DOHH2 (cell line): Measurements from ENCODE around the gene PDE10A.
"Not testable (repeated sequence)": the region's sequence is repeated elsewhere in the genome, so short reads cannot be mapped to it uniquely, and the experiment has no call there.

Experiments used
- H3F3A ChIP-seq: fragments of 200-600 bp; sonication (generic), shearing (Covaris generic); 2 replicates; pipeline ENCODE4 v1.6.0; 2016; ENCODE audit warnings: antibody characterized with exemption, mild to moderate bottlenecking; ENCODE audit not compliant: control insufficient read depth, insufficient read depth
- H3K27ac ChIP-seq: fragments of 200-600 bp; sonication (generic); 2 replicates; pipeline ENCODE4 v1.5.1; 2014; ENCODE audit warnings: low read depth, mild to moderate bottlenecking, low read length, moderate library complexity
- H3K27me3 ChIP-seq: fragments of 200-600 bp; sonication (generic); 2 replicates; pipeline ENCODE4 v1.6.1; 2014; ENCODE audit warnings: mild to moderate bottlenecking, low read length, mixed read lengths; ENCODE audit not compliant: control insufficient read depth
- H3K36me3 ChIP-seq: fragments of 200-600 bp; sonication (generic); 2 replicates; pipeline ENCODE4 v1.6.1; 2014; ENCODE audit warnings: mild to moderate bottlenecking, low read length, moderate library complexity, mixed read lengths; ENCODE audit not compliant: control insufficient read depth
- H3K4me1 ChIP-seq: fragments of 200-600 bp; sonication (generic); 2 replicates; pipeline ENCODE4 v1.6.1; 2014; ENCODE audit warnings: mild to moderate bottlenecking, low read length, mixed read lengths; ENCODE audit not compliant: control insufficient read depth
- H3K4me2 ChIP-seq: fragments of 200-600 bp; sonication (generic); 2 replicates; pipeline ENCODE4 v1.6.0; 2014; ENCODE audit warnings: mild to moderate bottlenecking, low read length, moderate library complexity
- H3K4me3 ChIP-seq: fragments of 200-600 bp; sonication (generic); 2 replicates; pipeline ENCODE4 v1.5.1; 2014; ENCODE audit warnings: mild to moderate bottlenecking, low read length, mixed read lengths
- H3K79me2 ChIP-seq: fragments of 200-600 bp; sonication (generic); 2 replicates; pipeline ENCODE4 v1.6.1; 2014; ENCODE audit warnings: mild to moderate bottlenecking, low read length, mixed read lengths; ENCODE audit not compliant: control insufficient read depth
- H3K9me2 ChIP-seq: fragments of 200-600 bp; sonication (generic); replicated peaks from 2 replicates; pipeline ENCODE4 v1.6.1; 2014; ENCODE audit warnings: mild to moderate bottlenecking, low read length, mixed read lengths; ENCODE audit not compliant: control insufficient read depth
- H3K9me3 ChIP-seq: fragments of 200-600 bp; sonication (generic); 2 replicates; pipeline ENCODE4 v1.6.1; 2014; ENCODE audit warnings: antibody characterized with exemption, low read length, mixed read lengths; ENCODE audit not compliant: control insufficient read depth, insufficient read depth
- H4K20me1 ChIP-seq: fragments of 200-600 bp; sonication (generic); 2 replicates; pipeline ENCODE4 v1.6.0; 2014; ENCODE audit warnings: low read depth, mild to moderate bottlenecking, antibody characterized with exemption, low read length, moderate library complexity; ENCODE audit not compliant: control insufficient read depth, insufficient read depth
- EZH2phosphoT487 ChIP-seq: fragments of 200-600 bp; sonication (generic); IDR thresholded peaks from 2 replicates; pipeline ENCODE4 v1.6.1; 2017; ENCODE audit warnings: borderline replicate concordance, mild to moderate bottlenecking, antibody characterized with exemption, low read length, moderate library complexity, mixed read lengths
- TF ChIP-seq, protein P1 (sequence below): fragments of 200-600 bp; sonication (generic); IDR thresholded peaks from one replicate; pipeline ENCODE4 v1.5.1; 2014; ENCODE audit warnings: antibody characterized with exemption, mild to moderate bottlenecking, low read depth, low read length; ENCODE audit not compliant: poor library complexity, severe bottlenecking

The PDE10A gene

GRCh38 chr6:165617528-165617927 lies 45.5 kb downstream of the PDE10A start:
- Histone ChIP-seq H3K4me3 (no peak overlapping the region), H3K27me3 (no peaks in the 10 kb centered on the region), H3F3A (no peaks in the 10 kb centered on the region), H4K20me1 (no peaks in the 10 kb centered on the region), H3K27ac (no peak overlapping the region), H3K79me2 (no peaks in the 10 kb centered on the region), H3K9me3 (peaks cover 7% of the 10 kb centered on the region; the same call in 1 of the 2 replicates), H3K36me3 (no peaks in the 10 kb centered on the region), H3K4me2 (no peak overlapping the region), H3K4me1 (no peaks in the 10 kb centered on the region), H3K9me2 (no peaks in the 10 kb centered on the region)
- TF ChIP-seq EZH2phosphoT487: no peak
- TF ChIP-seq, protein P1, sequence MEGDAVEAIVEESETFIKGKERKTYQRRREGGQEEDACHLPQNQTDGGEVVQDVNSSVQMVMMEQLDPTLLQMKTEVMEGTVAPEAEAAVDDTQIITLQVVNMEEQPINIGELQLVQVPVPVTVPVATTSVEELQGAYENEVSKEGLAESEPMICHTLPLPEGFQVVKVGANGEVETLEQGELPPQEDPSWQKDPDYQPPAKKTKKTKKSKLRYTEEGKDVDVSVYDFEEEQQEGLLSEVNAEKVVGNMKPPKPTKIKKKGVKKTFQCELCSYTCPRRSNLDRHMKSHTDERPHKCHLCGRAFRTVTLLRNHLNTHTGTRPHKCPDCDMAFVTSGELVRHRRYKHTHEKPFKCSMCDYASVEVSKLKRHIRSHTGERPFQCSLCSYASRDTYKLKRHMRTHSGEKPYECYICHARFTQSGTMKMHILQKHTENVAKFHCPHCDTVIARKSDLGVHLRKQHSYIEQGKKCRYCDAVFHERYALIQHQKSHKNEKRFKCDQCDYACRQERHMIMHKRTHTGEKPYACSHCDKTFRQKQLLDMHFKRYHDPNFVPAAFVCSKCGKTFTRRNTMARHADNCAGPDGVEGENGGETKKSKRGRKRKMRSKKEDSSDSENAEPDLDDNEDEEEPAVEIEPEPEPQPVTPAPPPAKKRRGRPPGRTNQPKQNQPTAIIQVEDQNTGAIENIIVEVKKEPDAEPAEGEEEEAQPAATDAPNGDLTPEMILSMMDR: no peak

GRCh38 chr6:165616116-165616515 lies 46.9 kb downstream of the PDE10A start:
- Histone ChIP-seq H4K20me1 (no peaks in the 10 kb centered on the region), H3K4me3 (no peak overlapping the region), H3K4me2 (no peak overlapping the region), H3K36me3 (no peaks in the 10 kb centered on the region), H3F3A (no peaks in the 10 kb centered on the region), H3K27ac (no peak overlapping the region), H3K9me2 (no peaks in the 10 kb centered on the region), H3K4me1 (no peaks in the 10 kb centered on the region), H3K27me3 (no peaks in the 10 kb centered on the region), H3K9me3 (peaks cover 7% of the 10 kb centered on the region; the same call in 1 of the 2 replicates), H3K79me2 (no peaks in the 10 kb centered on the region)
- TF ChIP-seq, protein P1: no peak
- no peak for TF ChIP-seq EZH2phosphoT487

DNA sequence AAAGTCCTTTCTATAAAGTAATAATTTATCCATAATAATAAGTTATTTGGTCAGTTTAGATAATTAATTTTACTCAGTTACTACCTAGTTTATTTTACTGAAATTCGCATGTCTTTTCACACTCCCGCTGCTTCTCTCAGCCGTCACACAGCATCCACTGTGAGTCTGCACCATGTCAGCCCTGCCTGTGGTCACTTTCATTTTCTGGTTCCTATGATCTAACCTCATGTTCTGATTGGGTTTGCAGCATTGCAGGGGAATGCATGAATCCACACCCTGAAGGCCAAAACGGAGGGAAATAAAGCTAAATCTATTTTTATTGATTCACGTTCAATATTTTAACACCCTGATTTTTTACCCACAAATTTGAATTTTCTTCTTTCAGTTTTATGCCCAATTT lies 47.4 kb downstream of the PDE10A start:
- H3K4me1 ChIP-seq: no peaks in the 10 kb centered on the region
- H3K27ac ChIP-seq: no peak overlapping the region
- H3K4me3 ChIP-seq: no peak overlapping the region
- TF ChIP-seq, protein P1: no peak
- no peak for TF ChIP-seq EZH2phosphoT487
- no peaks in the 10 kb centered on the region for H3F3A ChIP-seq
- H4K20me1 ChIP-seq: no peaks in the 10 kb centered on the region
- H3K9me3 ChIP-seq: peaks cover 7% of the 10 kb centered on the region; the same call in 1 of the 2 replicates
- H3K36me3 ChIP-seq: no peaks in the 10 kb centered on the region
- no peaks in the 10 kb centered on the region for H3K79me2 ChIP-seq
- no peak overlapping the region for H3K4me2 ChIP-seq
- no peaks in the 10 kb centered on the region for H3K27me3 ChIP-seq
- H3K9me2 ChIP-seq: no peaks in the 10 kb centered on the region

DNA sequence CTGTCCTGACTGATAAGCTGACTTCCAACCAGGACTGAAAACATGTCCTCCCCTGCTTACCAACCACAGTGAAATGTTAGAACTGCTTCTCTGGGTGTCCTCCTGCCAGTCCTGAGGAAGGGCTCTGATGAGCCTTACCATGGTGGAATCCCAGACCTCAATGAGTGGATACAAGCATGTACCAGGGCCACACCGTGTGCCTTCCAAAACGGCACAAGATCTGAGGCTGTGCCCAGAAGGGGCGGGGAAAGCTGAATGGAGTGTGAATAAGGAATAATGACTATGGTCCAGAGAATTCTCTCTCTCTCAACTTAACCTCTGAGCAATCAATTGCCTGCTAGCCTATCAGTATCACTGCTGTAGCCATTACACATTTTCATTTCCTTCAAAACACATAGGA lies 51.7 kb downstream of the PDE10A start:
- Histone ChIP-seq H3K9me2 (no peaks in the 10 kb centered on the region), H3F3A (no peaks in the 10 kb centered on the region), H3K4me1 (no peaks in the 10 kb centered on the region), H3K79me2 (no peaks in the 10 kb centered on the region), H3K4me3 (no peak overlapping the region), H3K36me3 (no peaks in the 10 kb centered on the region), H3K27ac (no peak overlapping the region), H3K4me2 (no peak overlapping the region), H3K27me3 (no peaks in the 10 kb centered on the region), H3K9me3 (no peaks in the 10 kb centered on the region), H4K20me1 (no peaks in the 10 kb centered on the region)
- TF ChIP-seq EZH2phosphoT487: no peak
- TF ChIP-seq, protein P1: no peak

DNA sequence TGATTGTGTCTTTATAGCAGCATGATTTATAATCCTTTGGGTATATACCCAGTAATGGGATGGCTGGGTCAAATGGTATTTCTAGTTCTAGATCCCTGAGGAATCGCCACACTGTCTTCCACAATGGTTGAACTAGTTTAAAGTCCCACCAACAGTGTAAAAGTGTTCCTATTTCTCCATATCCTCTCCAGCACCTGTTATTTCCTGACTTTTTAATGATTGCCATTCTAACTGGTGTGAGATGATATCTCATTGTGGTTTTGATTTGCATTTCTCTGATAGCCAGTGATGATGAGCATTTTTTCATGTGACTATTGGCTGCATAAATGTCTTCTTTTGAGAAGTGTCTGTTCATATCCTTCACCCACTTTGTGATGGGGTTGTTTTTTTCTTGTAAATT lies 54.5 kb downstream of the PDE10A start:
- H3K9me2 ChIP-seq, H3K27me3 ChIP-seq, H3K36me3 ChIP-seq, H3K27ac ChIP-seq, H3K4me1 ChIP-seq, H3K4me3 ChIP-seq, H4K20me1 ChIP-seq, H3K9me3 ChIP-seq, H3K79me2 ChIP-seq, H3K4me2 ChIP-seq, H3F3A ChIP-seq: not testable (repeated sequence)
